B cell (primary cell): ENCODE data around the gene UBE2U. TPM values are rescaled to one million over a fixed set of nuclear protein-coding genes. Genes with fewer than 3 reads are reported as not detected.

Source experiments
- ATAC-seq: fragments of 200-7000 bp; cut with Tn5 transposase; one replicate; pipeline ENCODE4 v1.10.0; 2021; ENCODE audit warnings: low read depth, mild to moderate bottlenecking, moderate number of reproducible peaks, moderate library complexity
- CTCF ChIA-PET: fragments of 350-600 bp; sonication (Branson Sonifier 250); formaldehyde crosslinking; loops from one replicate; lab custom pipeline; 2021; ENCODE audit warnings: antibody characterized with exemption, inconsistent platforms; lab: Charles Lee
- POLR2A ChIA-PET: fragments of 350-600 bp; sonication (Branson Sonifier 250); formaldehyde crosslinking; loops from one replicate; lab custom pipeline; 2021; ENCODE audit warnings: antibody characterized with exemption; lab: Charles Lee
- DNase-seq: peaks from one replicate; pipeline ENCODE4 v3.0.0; 2013
- H2AFZ ChIP-seq: 2 replicates; pipeline ENCODE4 v1.6.1; 2012; ENCODE audit warnings: mild to moderate bottlenecking, low read depth, low read length; ENCODE audit not compliant: insufficient read depth, poor library complexity, severe bottlenecking
- H3K27ac ChIP-seq, 2 donors: 1 replicate in 1 of 2; 2 replicates in 1 of 2; pipeline ENCODE4 v1.5.1; 2012 to 2013; ENCODE audit warnings: low read length in 2 of 2, mild to moderate bottlenecking in 2 of 2, moderate library complexity in 1 of 2
- H3K27me3 ChIP-seq, 4 experiments: fragments of 200-600 bp in 1 of 4; sonication (generic) in 1 of 4; replicated peaks in 1 of 4; 1 replicate in 2 of 4; 2 replicates in 2 of 4; pipeline versions ENCODE4 v1.6.1 to v1.7.0; 2013 to 2016; ENCODE audit warnings: low read length in 3 of 4, mild to moderate bottlenecking in 2 of 4, mixed read lengths in 1 of 4, moderate library complexity in 1 of 4; ENCODE audit not compliant: insufficient read depth in 4 of 4, control insufficient read depth in 3 of 4; ENCODE audit errors: control extremely low read depth in 1 of 4
- H3K36me3 ChIP-seq, 2 experiments: replicated peaks in 1 of 2; 1 replicate in 1 of 2; 2 replicates in 1 of 2; pipeline versions ENCODE4 v1.6.1 to v1.7.1; 2013; ENCODE audit warnings: low read length in 1 of 2; ENCODE audit not compliant: insufficient read depth in 2 of 2, control insufficient read depth in 1 of 2; ENCODE audit errors: control extremely low read depth in 1 of 2, extremely low read depth in 1 of 2
- H3K4me1 ChIP-seq, 2 donors: fragments of 200-600 bp in 1 of 2; sonication (generic) in 1 of 2; 1 replicate in 1 of 2; 2 replicates in 1 of 2; pipeline versions ENCODE4 v1.5.1 to v1.6.1; 2013 to 2017; ENCODE audit warnings: low read length in 2 of 2; ENCODE audit not compliant: control insufficient read depth in 2 of 2, insufficient read depth in 2 of 2
- H3K4me2 ChIP-seq: replicated peaks from 2 replicates; pipeline ENCODE3; 2012; ENCODE audit warnings: mild to moderate bottlenecking, low read depth, low read length; ENCODE audit not compliant: poor library complexity, severe bottlenecking
- H3K4me3 ChIP-seq, 5 experiments: fragments of 200-600 bp in 1 of 5; sonication (generic) in 1 of 5; 1 replicate in 3 of 5; 2 replicates in 2 of 5; pipeline versions ENCODE4 v1.5.1 to v1.7.0; 2011 to 2016; ENCODE audit warnings: low read length in 4 of 5, mild to moderate bottlenecking in 4 of 5, low read depth in 2 of 5, control low read depth in 1 of 5, moderate library complexity in 1 of 5; ENCODE audit not compliant: insufficient read depth in 1 of 5; ENCODE audit errors: control extremely low read depth in 1 of 5, extremely low read depth in 1 of 5
- H3K79me2 ChIP-seq: fragments of 200-600 bp; sonication (generic); one replicate; pipeline ENCODE4 v1.6.0; 2016; ENCODE audit warnings: low read length; ENCODE audit not compliant: control insufficient read depth, insufficient read depth
- H3K9ac ChIP-seq: fragments of 200-600 bp; sonication (generic); 2 replicates; pipeline ENCODE4 v1.6.1; 2017; ENCODE audit warnings: mild to moderate bottlenecking, low read length, moderate library complexity
- H3K9me3 ChIP-seq, 3 donors: one replicate each; pipeline versions ENCODE4 v1.6.1 to v1.7.1; 2013; ENCODE audit warnings: low read length in 2 of 3; ENCODE audit not compliant: control insufficient read depth in 2 of 3, insufficient read depth in 1 of 3; ENCODE audit errors: control extremely low read depth in 1 of 3
- H4K20me1 ChIP-seq: 2 replicates; pipeline ENCODE4 v1.6.0; 2012; ENCODE audit warnings: mild to moderate bottlenecking, low read length; ENCODE audit not compliant: insufficient read depth, control insufficient read depth, poor library complexity, severe bottlenecking
- H3K27ac Mint-ChIP-seq: one replicate; pipeline ENCODE4 v1.8.0; 2021; ENCODE audit warnings: mixed read lengths
- H3K27me3 Mint-ChIP-seq: one replicate; pipeline ENCODE4 v1.8.0; 2021; ENCODE audit warnings: mixed read lengths
- H3K4me1 Mint-ChIP-seq: one replicate; pipeline ENCODE4 v1.8.0; 2021; ENCODE audit warnings: mixed read lengths
- H3K4me3 Mint-ChIP-seq: one replicate; pipeline ENCODE4 v1.8.0; 2021; ENCODE audit warnings: mixed read lengths
- H3K9me3 Mint-ChIP-seq: one replicate; pipeline ENCODE4 v1.8.0; 2022; ENCODE audit warnings: mixed read lengths; ENCODE audit not compliant: insufficient read depth
- CTCF ChIP-seq: fragments of 200-600 bp; IDR thresholded peaks from one replicate; pipeline ENCODE4 v1.8.0; 2022; ENCODE audit warnings: antibody characterized with exemption, mild to moderate bottlenecking
- EZH2 ChIP-seq: IDR thresholded peaks from 2 replicates; pipeline ENCODE4 v1.6.1; 2012; ENCODE audit warnings: borderline replicate concordance, low read depth, mild to moderate bottlenecking, moderate library complexity, low read length; ENCODE audit not compliant: insufficient read depth, poor library complexity, severe bottlenecking
- WGBS: methylation state at CpG from one replicate; pipeline ENCODE4 v1.1.5; 2013; ENCODE audit warnings: missing lambda C conversion rate; ENCODE audit not compliant: insufficient coverage; 5-methylcytosine and 5-hydroxymethylcytosine counted together
- intact Hi-C: fragments of 100-400 bp; cut with micrococcal nuclease; formaldehyde crosslinking; loops from one replicate; pipeline ENCODE4 v1.10.0; 2022
- polyA plus RNA-seq: library from polyadenylated mRNA; depleted of rRNA; stranded (reverse); fragments of >200 nt; gene quantifications from 2 replicates; pipeline ENCODE4 v1.2.3, GENCODE V29; 2012
- total RNA-seq, 2 donors: library from RNA; stranded (reverse); fragments of 120-200 nt in 1 of 2; gene quantifications; 1 replicate in 1 of 2; 2 replicates in 1 of 2; pipeline versions ENCODE4 v1.2.3 to v1.2.4, GENCODE V29; 2013 to 2022

The UBE2U gene
- total and polyA plus RNA-seq, 2 donors (not counting 1 experiment from before 2014, with no cell fraction given) = not detected

GRCh38 chr1:64162804-64163203 lies 40.6 kb upstream of the UBE2U start:
- no peaks in the 10 kb centered on the region for H3K9me3 ChIP-seq
- WGBS = no CpG with 5 or more reads among the region's 1 CpG
- ATAC-seq (no peak), DNase-seq (no peak)
- no peaks in the 10 kb centered on the region for H3K4me1 Mint-ChIP-seq
- H4K20me1 ChIP-seq = no peaks in the 10 kb centered on the region
- H3K27ac ChIP-seq = no peak overlapping the region
- no peaks in the 10 kb centered on the region for H3K36me3 ChIP-seq
- H3K4me3 ChIP-seq = no peak overlapping the region
- no peak overlapping the region for H2AFZ ChIP-seq
- ChIA-PET CTCF (no interaction called here), POLR2A (no interaction called here)
- no peak overlapping the region for H3K9ac ChIP-seq
- H3K4me1 ChIP-seq = no peaks in the 10 kb centered on the region
- H3K79me2 ChIP-seq = no peaks in the 10 kb centered on the region
- no peak overlapping the region for H3K27ac Mint-ChIP-seq
- H3K4me2 ChIP-seq = no peak overlapping the region
- no peak overlapping the region for H3K4me3 Mint-ChIP-seq
- intact Hi-C loops = no loop called here
- no peaks in the 10 kb centered on the region for H3K9me3 Mint-ChIP-seq
- H3K27me3 ChIP-seq = no peaks in the 10 kb centered on the region
- peaks cover 3% of the 10 kb centered on the region for H3K27me3 Mint-ChIP-seq
- TF ChIP-seq CTCF (no peak), EZH2 (no peak)

GRCh38 chr1:64163431-64163830 lies 40.0 kb upstream of the UBE2U start:
- no peak overlapping the region for H3K4me2 ChIP-seq
- Mint-ChIP-seq H3K9me3 (no peaks in the 10 kb centered on the region), H3K4me1 (no peaks in the 10 kb centered on the region), H3K27ac (no peak overlapping the region), H3K27me3 (peaks cover 3% of the 10 kb centered on the region), H3K4me3 (no peak overlapping the region)
- no peaks in the 10 kb centered on the region for H4K20me1 ChIP-seq
- no peaks in the 10 kb centered on the region for H3K9me3 ChIP-seq
- CTCF ChIA-PET = no interaction called here
- TF ChIP-seq EZH2 = no peak
- TF ChIP-seq CTCF = no peak
- POLR2A ChIA-PET = no interaction called here
- no peak overlapping the region for H3K27ac ChIP-seq
- no peak overlapping the region for H3K4me3 ChIP-seq
- H3K79me2 ChIP-seq = no peaks in the 10 kb centered on the region
- intact Hi-C loops = no loop called here
- H3K36me3 ChIP-seq = no peaks in the 10 kb centered on the region
- no peak overlapping the region for H3K9ac ChIP-seq
- H2AFZ ChIP-seq = no peak overlapping the region
- H3K27me3 ChIP-seq = no peaks in the 10 kb centered on the region
- no peak for DNase-seq
- ATAC-seq = no peak
- 83% methylated on average over 3 of the region's 4 CpGs for WGBS
- H3K4me1 ChIP-seq = no peaks in the 10 kb centered on the region
